Cardiac atrium fibroblast (primary cell): ENCODE data around the gene GYG1. TPM values are rescaled to one million over a fixed set of nuclear protein-coding genes. Genes with fewer than 3 reads are reported as not detected.

Source experiments
- total RNA-seq: library from RNA; depleted of rRNA; stranded (reverse); fragments of >200 nt; gene quantifications from 2 replicates; pipeline ENCODE4 v1.2.3, GENCODE V29; 2015

GYG1 gene
- total RNA-seq = 25.8 and 41.9 TPM in 2 replicates

DNA sequence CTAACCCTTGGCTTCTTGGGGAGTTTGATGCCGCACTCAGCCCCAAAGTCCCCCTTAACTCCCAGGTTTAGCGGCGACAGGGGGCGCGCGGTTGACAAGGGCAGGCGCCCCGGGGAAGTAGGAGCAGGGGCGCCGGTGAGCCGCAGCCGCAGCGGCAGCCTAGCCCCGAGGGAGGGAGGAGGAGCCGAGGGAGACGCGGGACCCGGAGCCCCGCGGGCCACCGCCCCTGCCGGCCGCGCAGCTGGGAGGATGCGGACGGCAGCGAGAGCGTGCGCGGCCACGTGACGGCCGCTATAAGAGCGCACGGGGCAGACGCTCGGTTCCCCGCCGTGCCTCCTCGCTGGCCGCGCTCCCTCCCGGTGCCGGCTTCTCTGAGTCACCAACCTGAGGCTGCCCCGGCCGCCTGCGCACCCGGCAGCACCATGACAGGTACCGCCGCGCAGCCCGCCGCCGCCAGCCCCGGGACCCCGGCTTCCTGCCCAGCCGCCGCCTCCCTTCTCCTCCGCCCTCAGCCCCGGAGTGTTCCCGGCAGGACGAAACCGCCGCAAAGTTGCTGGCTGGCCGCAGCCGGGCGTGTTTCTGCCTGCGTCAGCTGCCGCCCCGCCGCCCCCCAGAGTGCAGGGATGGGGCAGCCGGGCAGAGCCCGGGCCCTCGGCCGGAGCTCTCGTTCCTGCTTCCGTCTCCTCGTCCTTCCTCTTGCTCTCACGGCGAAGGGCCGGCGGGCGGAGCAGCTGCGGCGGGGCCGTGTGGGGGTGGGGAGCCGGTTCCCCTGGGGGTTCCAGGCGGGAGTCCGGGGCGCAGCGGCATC, at the start of gene GYG1:
GYG1 (plus strand) TSS at position 322 of the 808 bp plus-strand sequence; CDS start at position 423, 101 bp downstream.

Other genes starting within 250 kb of the GYG1 start
- not detected in 2 replicates for gene CPB1, start 163.7 kb upstream of the GYG1 start, total RNA-seq
- not detected in 2 replicates for gene CPA3, start 126.2 kb upstream of the GYG1 start, total RNA-seq
- gene HLTF, start 95.0 kb downstream of the GYG1 start, total RNA-seq = 39.5 and 41.8 TPM in 2 replicates
- 9.2 and 17.8 TPM in 2 replicates for gene HPS3, start 138.1 kb downstream of the GYG1 start, total RNA-seq
- gene CP, start 230.3 kb downstream of the GYG1 start, total RNA-seq = 13.7 and 14.1 TPM in 2 replicates